ENCODE results near the gene HOXA11.

Gene HOXA11

GRCh38 chr7:27185013-27185853 lies at the start of gene HOXA11:
Gene HOXA11, minus strand, starts transcription at chr7:27185232. Its CDS starts 88 bp downstream, at chr7:27185144.
- no peak for DNase-seq

- DNase-seq = no peak
These were observed 44.4 kb upstream of the HOXA11 start for GRCh38 chr7:27229448-27229847.

DNA sequence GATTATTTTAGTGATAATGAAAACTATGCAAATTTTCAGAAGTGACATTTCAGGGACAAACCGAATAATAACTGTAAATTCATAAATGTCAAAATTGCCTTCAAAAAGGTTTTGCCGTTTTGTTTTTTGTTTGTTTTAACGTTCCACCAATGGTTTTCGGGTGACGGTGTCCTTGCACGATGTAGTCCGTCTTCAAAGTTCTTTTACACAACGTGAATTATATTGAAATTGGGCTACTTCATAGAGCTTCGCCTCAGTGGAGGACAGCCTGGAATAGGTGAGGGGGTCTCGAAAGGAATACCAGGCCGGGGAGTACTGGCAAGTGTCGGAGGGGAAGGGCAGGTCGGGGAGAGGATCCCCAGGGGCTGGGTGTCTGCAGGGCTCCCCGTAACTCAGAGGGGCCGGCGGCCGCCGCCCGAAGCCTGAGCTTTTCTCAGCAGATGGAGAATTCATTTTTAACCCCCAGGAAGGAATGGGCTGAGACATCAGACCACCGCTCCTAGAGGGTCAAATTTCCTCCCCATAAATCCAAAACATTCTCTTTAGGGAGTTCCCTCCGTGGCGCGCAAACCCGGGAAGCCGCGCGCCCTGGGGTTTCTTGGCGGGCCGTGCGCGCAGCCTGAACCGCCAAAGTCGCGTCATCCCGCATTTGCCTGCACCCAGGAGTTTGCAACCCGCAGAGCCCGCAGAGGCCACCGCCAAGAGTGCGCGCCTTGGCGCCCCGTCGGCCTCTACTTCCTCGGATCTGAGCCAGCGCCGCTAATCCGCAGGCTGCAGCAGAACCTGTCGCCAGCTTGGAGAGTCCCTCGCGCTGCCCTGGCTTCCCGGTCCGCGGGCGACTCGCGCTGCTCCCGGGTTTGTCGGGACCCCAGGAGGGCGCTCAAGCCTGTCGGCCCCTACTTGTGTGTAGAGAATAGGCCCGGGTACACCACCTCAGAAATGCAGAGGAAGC lies 40.2 kb upstream of the HOXA11 start:
- DNase-seq = no peak

GRCh38 chr7:27223941-27224575 lies 39.0 kb upstream of the HOXA11 start:
- no peak for DNase-seq

DNA sequence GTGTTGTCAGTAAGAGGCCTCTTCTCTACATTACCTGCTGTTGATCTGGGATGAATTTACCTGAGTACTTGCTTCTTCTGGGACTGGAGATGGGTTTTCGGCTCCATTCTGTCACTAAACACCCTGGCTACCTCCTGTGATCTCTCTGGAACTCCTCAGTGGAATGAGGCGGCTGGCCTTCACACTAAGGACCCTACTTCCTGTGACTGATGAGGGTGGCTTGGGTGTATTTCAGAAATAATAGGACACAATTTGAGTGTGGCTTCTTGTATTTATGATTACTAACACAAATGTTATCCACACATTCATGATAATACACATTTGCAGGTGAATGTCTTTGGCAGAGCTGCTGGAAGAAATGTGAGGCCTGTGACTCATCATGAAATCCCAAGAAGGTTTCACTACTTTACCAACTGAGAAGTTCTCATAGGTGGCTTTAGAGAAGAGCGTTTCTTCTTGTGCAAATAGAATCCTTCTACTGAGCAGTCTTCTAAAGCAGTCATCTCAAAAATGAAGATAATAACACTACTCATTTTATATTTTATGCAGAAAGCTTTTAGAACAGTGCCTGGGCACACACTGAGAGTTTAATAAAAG lies 36.3 kb upstream of the HOXA11 start:
- DNase-seq = no peak

GRCh38 chr7:27220440-27220955 lies 35.5 kb upstream of the HOXA11 start:
- no peak for DNase-seq

DNA sequence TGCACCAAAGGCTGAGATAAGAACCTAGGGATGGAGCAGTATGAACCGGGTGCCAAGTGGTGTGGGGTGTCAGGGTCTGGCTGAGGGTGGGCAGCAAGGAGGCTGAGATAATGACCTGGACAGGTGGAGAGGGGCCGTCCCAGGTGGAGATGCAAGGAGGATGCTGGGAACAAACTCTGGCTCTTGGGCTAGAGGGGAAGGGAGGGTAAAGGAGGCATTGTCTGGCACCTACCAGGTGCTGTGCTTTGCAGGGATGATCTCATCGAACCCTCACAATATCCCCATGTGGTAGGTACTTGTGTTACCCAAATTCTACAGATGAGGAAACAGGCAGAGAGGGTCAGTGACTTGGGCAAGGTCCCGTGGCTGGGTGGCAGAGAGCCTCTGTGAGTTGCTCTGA lies 34.8 kb upstream of the HOXA11 start:
- no peak for DNase-seq

GRCh38 chr7:27217951-27218350 lies 32.9 kb upstream of the HOXA11 start:
- no peak for DNase-seq

DNA sequence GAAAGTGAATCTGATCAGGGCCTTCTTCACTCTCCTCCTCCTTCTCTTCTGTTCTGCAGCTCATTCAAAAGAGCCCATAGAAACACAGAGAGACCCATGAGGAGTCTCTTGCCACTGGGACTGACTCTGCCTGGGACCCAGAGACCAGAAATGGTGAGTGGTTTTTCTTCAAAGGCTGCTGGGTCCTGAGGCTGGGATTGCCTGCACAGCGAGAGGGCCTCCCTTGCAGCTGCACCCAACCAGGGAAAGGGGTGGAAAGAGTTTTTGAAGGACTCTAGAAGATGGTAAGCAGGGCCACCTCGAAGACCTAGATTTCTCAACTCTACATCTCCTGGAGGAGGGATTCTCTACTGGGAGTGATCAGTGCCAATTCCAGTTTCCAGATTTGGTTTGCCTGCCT lies 30.3 kb upstream of the HOXA11 start:
- no peak for DNase-seq

DNA sequence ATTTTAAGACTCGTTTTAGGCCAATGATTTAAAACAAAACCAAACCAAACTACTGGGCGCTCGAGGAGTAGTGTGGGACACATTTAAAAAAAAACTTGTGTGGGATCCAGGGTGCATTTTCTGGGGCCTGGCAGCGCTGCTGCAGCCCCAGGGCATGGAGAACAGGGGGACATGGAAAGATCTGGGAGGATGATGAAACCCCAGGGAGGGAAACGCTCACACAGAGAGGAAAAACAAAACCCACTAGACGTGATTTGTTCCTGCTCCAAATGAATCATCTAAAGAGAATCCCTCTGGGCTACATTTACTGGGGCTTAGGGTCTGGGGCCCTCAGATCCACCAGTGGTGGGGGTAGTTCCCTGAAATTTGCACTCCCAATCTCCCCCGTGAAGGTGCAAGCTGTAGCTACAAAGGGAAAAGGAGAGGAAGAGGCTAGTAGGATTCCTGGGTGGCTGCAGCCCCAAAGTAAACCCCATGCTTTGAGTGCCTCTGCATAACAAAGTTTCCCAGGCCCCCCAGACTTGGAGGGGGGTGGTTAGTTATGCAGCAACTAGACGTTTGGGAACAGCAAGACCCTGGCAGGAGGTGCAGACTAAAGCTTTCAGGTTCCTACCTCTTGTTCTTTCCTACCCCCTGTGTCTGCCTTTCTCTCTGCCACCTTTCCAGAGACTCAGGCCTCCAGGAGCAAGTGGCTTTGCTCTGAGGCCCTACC lies 29.4 kb upstream of the HOXA11 start:
- DNase-seq = no peak

DNA sequence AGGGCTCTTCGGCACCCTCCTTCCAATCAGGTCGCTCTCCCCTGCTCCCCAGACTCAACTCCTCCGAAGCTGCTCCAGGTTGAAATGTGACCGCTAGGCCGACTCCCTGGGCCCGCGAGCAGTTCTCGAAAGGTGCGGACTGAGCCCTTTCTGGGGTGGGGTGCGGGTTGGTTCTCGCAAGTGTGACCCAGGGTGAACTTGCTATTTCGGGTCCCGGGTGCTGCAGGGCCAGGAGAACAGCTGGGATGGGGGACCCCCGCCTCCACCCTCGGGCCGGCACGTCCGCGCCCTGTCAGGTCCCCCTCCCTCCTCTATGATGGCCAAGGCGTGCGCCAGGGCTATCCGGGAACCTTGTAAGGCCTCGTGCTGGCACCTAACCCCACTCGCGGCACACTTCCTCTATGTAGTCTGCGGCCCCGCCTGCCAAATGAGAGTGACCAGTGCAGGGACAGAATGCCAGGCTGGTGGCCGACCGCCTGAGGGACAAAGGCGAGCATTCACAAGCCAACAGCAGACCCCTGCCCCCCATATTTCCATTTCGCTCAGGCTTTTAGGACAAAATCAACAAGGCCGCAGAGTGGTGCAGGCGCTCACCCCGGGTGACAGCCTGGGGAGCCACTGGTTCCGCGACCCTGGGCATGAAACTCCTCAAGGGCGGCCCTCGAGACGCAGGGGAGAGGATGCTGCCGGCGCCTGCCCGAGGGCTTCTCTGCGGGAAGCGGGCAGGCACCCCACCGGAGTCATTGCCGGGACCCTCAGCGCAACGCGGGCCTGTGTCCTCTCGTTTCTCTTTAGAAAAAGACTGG lies 28.6 kb upstream of the HOXA11 start:
- no peak for DNase-seq

GRCh38 chr7:27212497-27213432 lies 27.7 kb upstream of the HOXA11 start:
- no peak for DNase-seq

DNA sequence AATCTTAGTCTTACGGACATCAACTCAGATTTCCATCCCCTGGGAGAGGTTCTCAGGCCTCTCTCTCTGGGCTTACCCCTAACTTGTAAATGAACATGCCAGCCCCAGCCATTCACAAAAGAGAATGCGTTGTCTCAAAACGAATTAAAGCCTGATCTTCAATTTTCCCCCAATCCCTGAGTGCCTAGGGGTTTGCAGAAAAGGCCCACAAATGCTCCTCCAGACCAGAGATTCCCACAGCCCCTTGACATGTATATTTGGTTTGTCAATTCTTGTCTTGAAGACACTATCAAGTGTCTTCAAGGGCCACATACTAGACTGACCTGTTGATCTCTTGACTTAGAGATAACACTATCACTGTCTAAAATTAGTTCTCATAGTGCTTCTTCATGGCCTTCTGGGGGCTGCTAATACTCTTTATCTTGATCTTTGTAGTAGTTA lies 26.8 kb upstream of the HOXA11 start:
- DNase-seq = no peak

DNA sequence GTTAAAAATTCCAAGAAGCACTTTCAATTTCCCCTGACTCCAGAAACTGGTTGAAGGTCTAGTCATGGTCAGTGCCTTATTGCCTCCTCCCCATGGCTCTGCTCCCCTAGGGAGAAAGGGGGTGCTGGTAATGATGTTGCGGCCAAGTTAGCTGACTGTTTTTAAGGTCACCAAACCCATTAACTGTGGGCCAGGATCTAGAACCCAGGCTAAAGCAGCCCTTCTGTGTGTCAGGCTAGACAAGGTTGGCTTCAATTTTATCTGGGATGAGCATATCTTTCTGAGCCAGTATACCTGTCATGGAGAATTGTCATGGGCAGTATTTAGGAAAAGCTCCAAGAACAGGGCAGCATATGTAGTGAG lies 26.0 kb upstream of the HOXA11 start:
- DNase-seq = no peak

- no peak for DNase-seq
These were observed 25.5 kb upstream of the HOXA11 start for GRCh38 chr7:27210441-27211083.

- DNase-seq = no peak
These were observed 25.0 kb upstream of the HOXA11 start for GRCh38 chr7:27209933-27210440.

DNA sequence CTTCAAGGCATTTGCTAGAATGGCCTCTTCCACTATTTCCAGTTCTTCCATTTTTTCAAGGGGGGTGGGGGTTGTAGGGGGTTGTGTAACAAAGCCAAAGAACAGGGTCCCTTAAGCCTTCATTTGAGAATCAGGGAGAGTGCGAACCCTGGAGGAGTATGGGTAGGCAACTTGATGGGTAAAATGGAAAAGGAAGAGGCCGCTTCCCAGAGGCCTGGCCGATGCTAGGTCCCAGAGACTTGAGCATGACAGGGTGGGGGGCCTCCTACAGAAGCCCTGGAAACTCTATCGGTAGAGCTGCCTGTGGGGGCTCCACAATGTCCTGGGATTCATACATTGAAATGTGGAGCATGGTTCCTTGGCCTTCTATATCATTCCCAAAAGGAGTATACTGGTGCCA lies 24.0 kb upstream of the HOXA11 start:
- no peak for DNase-seq

DNA sequence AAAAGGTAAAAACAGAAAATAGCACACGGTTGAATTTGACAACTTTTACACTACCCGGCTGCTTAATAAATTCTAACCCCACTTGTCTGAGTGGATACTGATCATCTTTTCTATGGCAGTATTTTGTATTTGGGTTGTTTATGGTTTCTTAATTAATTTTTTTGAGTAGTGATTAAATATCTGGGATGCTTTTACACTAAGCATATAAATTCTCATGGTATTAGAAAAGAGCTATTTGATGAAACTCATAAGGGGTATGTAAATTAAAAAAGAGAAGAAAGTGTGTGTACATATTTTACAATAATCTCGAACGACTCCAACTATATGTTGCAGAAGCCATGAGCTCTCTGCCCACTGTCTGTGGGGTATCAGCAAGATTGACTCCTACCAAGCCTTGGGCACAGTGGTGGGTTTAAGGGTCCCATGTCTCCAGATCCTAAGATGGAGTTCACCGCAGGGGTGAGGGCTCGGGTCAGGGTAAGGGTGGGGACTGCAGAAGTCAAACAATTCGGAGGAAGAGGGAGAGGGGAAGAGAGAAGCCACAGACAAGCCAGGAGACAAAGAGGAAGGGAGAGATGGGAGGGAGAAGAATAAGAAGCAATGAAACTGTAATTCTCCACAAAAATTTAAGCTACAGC lies 22.4 kb upstream of the HOXA11 start:
- DNase-seq = no peak
